ENCODE data around the gene UNC13A. TPM values are rescaled to one million over a fixed set of nuclear protein-coding genes. Genes with fewer than 3 reads are reported as not detected.

Gene UNC13A
- total and polyA plus RNA-seq, 2 of the 13 experiments (the other 11 are each of a cell fraction or from before 2014, with no cell fraction given), result 0.11 to 0.45 TPM

DNA sequence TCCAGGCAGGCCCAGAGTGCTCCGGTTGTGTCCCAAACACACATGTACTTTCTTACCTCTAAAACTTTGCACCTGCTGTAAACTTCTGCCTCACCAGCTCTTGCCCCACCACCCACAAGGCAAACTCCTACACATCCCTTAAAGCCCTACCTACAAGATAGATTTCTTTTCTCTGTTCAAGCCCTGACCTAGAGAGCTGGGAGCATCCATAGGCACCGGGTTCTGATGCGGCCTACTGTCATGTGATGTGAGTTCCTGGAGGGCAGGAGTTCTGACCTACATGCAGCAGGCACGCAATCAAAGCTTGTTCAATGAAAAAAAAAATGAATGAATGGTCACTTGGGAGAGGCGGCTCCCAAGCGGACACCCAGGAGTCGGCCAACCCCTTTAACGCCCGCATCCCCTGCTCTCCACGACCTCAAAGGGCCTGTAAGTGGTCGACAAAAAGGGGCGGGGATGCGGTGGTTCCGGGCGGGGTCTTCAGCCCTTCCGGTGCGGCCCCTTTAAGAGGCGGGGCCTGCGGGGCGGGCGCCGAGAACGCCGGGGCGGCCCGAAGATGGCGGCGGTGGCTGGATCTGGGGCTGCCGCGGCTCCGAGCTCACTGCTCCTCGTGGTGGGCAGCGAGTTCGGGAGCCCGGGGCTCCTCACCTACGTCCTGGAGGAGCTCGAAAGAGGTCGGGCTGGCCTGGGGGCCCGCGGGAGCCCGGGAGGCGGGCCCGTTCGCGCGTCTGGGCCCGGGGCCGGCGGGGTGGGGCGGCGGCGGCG lies 31.0 kb upstream of the UNC13A start, which contains the start of gene MAP1S (continued):
- TF ChIP-seq, protein P1, sequence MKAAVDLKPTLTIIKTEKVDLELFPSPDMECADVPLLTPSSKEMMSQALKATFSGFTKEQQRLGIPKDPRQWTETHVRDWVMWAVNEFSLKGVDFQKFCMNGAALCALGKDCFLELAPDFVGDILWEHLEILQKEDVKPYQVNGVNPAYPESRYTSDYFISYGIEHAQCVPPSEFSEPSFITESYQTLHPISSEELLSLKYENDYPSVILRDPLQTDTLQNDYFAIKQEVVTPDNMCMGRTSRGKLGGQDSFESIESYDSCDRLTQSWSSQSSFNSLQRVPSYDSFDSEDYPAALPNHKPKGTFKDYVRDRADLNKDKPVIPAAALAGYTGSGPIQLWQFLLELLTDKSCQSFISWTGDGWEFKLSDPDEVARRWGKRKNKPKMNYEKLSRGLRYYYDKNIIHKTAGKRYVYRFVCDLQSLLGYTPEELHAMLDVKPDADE (CRISPR knock-in tag; IDR thresholded peaks at IDR 0.05), result 0 out of 2 replicates have a peak, but pooled peaks have one; percentile 45
- TF ChIP-seq ZNF367 (CRISPR knock-in tag; IDR thresholded peaks at IDR 0.05; ENCODE audit: borderline replicate concordance), result no peak
- TF ChIP-seq POLR2AphosphoS5 (IDR thresholded peaks at IDR 0.05; ENCODE audit: low read depth, low read length), result peak; percentile 78
- no peak for TF ChIP-seq ZNF326 (CRISPR knock-in tag; IDR thresholded peaks at IDR 0.05; ENCODE audit: borderline replicate concordance)
- 0 out of 2 replicates have a peak, but pooled peaks have one; percentile 46 for TF ChIP-seq ISX (CRISPR knock-in tag; conservative IDR thresholded peaks at IDR 0.05)
- no peak for TF ChIP-seq MED13 (CRISPR knock-in tag; IDR thresholded peaks at IDR 0.05)
- TF ChIP-seq HDAC2 (CRISPR knock-in tag; IDR thresholded peaks at IDR 0.05), result peak; percentile 14; the same call in 1 of the 2 replicates
- TF ChIP-seq, protein P2, sequence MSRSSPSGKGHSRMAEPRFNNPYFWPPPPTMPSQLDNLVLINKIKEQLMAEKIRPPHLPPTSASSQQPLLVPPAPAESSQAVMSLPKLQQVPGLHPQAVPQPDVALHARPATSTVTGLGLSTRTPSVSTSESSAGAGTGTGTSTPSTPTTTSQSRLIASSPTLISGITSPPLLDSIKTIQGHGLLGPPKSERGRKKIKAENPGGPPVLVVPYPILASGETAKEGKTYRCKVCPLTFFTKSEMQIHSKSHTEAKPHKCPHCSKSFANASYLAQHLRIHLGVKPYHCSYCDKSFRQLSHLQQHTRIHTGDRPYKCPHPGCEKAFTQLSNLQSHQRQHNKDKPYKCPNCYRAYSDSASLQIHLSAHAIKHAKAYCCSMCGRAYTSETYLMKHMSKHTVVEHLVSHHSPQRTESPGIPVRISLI (CRISPR knock-in tag; IDR thresholded peaks at IDR 0.05; ENCODE audit: borderline replicate concordance), result peak; percentile 62; the same call in 1 of the 2 replicates
- TF ChIP-seq FOSL1 (CRISPR knock-in tag; IDR thresholded peaks at IDR 0.05; ENCODE audit: borderline replicate concordance), result no peak
- no peak; the same call in 1 of the 2 replicates for TF ChIP-seq MYC (CRISPR knock-in tag; IDR thresholded peaks at IDR 0.05; ENCODE audit: borderline replicate concordance)
- TF ChIP-seq ZNF83 (CRISPR knock-in tag; IDR thresholded peaks at IDR 0.05; ENCODE audit: borderline replicate concordance), result no peak
- TF ChIP-seq MEIS2 (CRISPR knock-in tag; IDR thresholded peaks at IDR 0.05), result peak; percentile 61; the same call in 1 of the 2 replicates
- TF ChIP-seq PHF8 (CRISPR knock-in tag; IDR thresholded peaks at IDR 0.05), result peak; percentile 89
- TF ChIP-seq ZNF224 (CRISPR knock-in tag; IDR thresholded peaks at IDR 0.05), result no peak
- TF ChIP-seq ZNF446 (CRISPR knock-in tag; IDR thresholded peaks at IDR 0.05), result 0 out of 2 replicates have a peak, but pooled peaks have one; percentile 13
- TF ChIP-seq, protein P3, sequence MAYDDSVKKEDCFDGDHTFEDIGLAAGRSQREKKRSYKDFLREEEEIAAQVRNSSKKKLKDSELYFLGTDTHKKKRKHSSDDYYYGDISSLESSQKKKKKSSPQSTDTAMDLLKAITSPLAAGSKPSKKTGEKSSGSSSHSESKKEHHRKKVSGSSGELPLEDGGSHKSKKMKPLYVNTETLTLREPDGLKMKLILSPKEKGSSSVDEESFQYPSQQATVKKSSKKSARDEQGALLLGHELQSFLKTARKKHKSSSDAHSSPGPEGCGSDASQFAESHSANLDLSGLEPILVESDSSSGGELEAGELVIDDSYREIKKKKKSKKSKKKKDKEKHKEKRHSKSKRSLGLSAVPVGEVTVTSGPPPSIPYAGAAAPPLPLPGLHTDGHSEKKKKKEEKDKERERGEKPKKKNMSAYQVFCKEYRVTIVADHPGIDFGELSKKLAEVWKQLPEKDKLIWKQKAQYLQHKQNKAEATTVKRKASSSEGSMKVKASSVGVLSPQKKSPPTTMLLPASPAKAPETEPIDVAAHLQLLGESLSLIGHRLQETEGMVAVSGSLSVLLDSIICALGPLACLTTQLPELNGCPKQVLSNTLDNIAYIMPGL (CRISPR knock-in tag; IDR thresholded peaks at IDR 0.05; ENCODE audit: borderline replicate concordance in 1 of 2, low read depth in 1 of 2), result peak; percentile 28 to 47; a peak in 1 of 4 replicates
- TF ChIP-seq HOXA5 (CRISPR knock-in tag; IDR thresholded peaks at IDR 0.05), result peak; percentile 82; the same call in 1 of the 2 replicates
- TF ChIP-seq, protein P4, sequence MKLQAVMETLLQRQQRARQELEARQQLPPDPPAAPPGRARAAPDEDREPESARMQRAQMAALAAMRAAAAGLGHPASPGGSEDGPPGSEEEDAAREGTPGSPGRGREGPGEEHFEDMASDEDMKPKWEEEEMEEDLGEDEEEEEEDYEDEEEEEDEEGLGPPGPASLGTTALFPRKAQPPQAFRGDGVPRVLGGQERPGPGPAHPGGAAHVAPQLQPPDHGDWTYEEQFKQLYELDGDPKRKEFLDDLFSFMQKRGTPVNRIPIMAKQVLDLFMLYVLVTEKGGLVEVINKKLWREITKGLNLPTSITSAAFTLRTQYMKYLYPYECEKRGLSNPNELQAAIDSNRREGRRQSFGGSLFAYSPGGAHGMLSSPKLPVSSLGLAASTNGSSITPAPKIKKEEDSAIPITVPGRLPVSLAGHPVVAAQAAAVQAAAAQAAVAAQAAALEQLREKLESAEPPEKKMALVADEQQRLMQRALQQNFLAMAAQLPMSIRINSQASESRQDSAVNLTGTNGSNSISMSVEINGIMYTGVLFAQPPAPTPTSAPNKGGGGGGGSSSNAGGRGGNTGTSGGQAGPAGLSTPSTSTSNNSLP (IDR thresholded peaks at IDR 0.05; ENCODE audit: low read depth, low read length), result no peak
- TF ChIP-seq POLR2A (IDR thresholded peaks at IDR 0.05; ENCODE audit: insufficient read depth in 1 of 2, low read depth in 2 of 2, low read length in 2 of 2), result peak; percentile 54 to 87; a peak in 3 of 4 replicates
- no peak for TF ChIP-seq ZNF75D (CRISPR knock-in tag; IDR thresholded peaks at IDR 0.05; ENCODE audit: borderline replicate concordance)
- TF ChIP-seq SKI (IDR thresholded peaks at IDR 0.05; ENCODE audit: partially characterized antibody), result no peak
- no peak for TF ChIP-seq ZNF350 (CRISPR knock-in tag; IDR thresholded peaks at IDR 0.05; ENCODE audit: borderline replicate concordance, low read depth)
- TF ChIP-seq ZNF674 (CRISPR knock-in tag; IDR thresholded peaks at IDR 0.05; ENCODE audit: low read depth), result no peak

Measured in HepG2 (cell line).